ENCODE results near the gene FAM3D.

FAM3D gene

GRCh38 chr3:58607816-58608215 lies 58.8 kb downstream of the FAM3D start:
- H3K9me3 ChIP-seq (ENCODE audit: control insufficient read depth, low read length): no peaks in the 10 kb centered on the region
- DNase-seq: no peak
- H3K27ac ChIP-seq (ENCODE audit: insufficient read depth, low read length, poor library complexity, severe bottlenecking): no peak overlapping the region
- no peaks in the 10 kb centered on the region for H3K36me3 ChIP-seq (ENCODE audit: control insufficient read depth, insufficient read depth, low read length)
- no peaks in the 10 kb centered on the region for H3K4me1 ChIP-seq (ENCODE audit: control insufficient read depth, insufficient read depth, low read length, poor library complexity, severe bottlenecking)
- H3K4me3 ChIP-seq (ENCODE audit: insufficient read depth, low read depth, low read length, poor library complexity, severe bottlenecking): no peak overlapping the region
- H3K27me3 ChIP-seq (replicated peaks; ENCODE audit: control insufficient read depth, insufficient read depth, low read length, poor library complexity, severe bottlenecking): no peaks in the 10 kb centered on the region

- no peaks in the 10 kb centered on the region for H3K4me1 ChIP-seq (ENCODE audit: control insufficient read depth, insufficient read depth, low read length, poor library complexity, severe bottlenecking)
- no peak overlapping the region for H3K4me3 ChIP-seq (ENCODE audit: insufficient read depth, low read depth, low read length, poor library complexity, severe bottlenecking)
- H3K9me3 ChIP-seq (ENCODE audit: control insufficient read depth, low read length): no peaks in the 10 kb centered on the region
- H3K27ac ChIP-seq (ENCODE audit: insufficient read depth, low read length, poor library complexity, severe bottlenecking): no peak overlapping the region
- no peak for DNase-seq
- H3K36me3 ChIP-seq (ENCODE audit: control insufficient read depth, insufficient read depth, low read length): no peaks in the 10 kb centered on the region
- H3K27me3 ChIP-seq (replicated peaks; ENCODE audit: control insufficient read depth, insufficient read depth, low read length, poor library complexity, severe bottlenecking): no peaks in the 10 kb centered on the region
Measured at GRCh38 chr3:58606693-58607092, 59.9 kb downstream of the FAM3D start.

- DNase-seq: no peak
- Histone ChIP-seq H3K27me3 (replicated peaks; ENCODE audit: control insufficient read depth, insufficient read depth, low read length, poor library complexity, severe bottlenecking) (no peaks in the 10 kb centered on the region), H3K27ac (ENCODE audit: insufficient read depth, low read length, poor library complexity, severe bottlenecking) (no peak overlapping the region), H3K9me3 (ENCODE audit: control insufficient read depth, low read length) (no peaks in the 10 kb centered on the region), H3K4me3 (ENCODE audit: insufficient read depth, low read depth, low read length, poor library complexity, severe bottlenecking) (no peak overlapping the region), H3K36me3 (ENCODE audit: control insufficient read depth, insufficient read depth, low read length) (no peaks in the 10 kb centered on the region), H3K4me1 (ENCODE audit: control insufficient read depth, insufficient read depth, low read length, poor library complexity, severe bottlenecking) (no peaks in the 10 kb centered on the region)
Measured at GRCh38 chr3:58604031-58604430, 62.5 kb downstream of the FAM3D start.

DNA sequence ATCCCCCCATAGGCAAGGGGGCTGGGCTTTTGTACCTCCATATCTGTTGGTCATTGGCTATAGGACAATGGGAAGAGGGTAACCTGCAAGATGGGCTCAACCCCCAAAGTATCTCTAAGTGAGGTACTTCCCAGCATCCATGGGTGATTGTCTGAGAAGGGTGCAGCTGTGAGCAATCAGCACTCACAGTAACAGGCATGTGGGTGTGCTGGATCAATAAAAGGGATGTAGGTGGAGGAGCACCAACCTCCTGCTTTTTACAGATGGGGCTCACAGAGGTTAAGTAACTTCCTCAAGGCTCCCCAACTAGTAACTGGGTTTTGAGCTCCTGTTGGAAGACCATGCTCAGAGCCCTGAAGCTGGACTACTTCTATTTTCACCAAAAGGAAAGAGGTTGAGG lies 63.0 kb downstream of the FAM3D start:
- Histone ChIP-seq H3K27ac (ENCODE audit: insufficient read depth, low read length, poor library complexity, severe bottlenecking) (no peak overlapping the region), H3K27me3 (replicated peaks; ENCODE audit: control insufficient read depth, insufficient read depth, low read length, poor library complexity, severe bottlenecking) (no peaks in the 10 kb centered on the region), H3K4me3 (ENCODE audit: insufficient read depth, low read depth, low read length, poor library complexity, severe bottlenecking) (no peak overlapping the region), H3K9me3 (ENCODE audit: control insufficient read depth, low read length) (no peaks in the 10 kb centered on the region), H3K36me3 (ENCODE audit: control insufficient read depth, insufficient read depth, low read length) (no peaks in the 10 kb centered on the region), H3K4me1 (ENCODE audit: control insufficient read depth, insufficient read depth, low read length, poor library complexity, severe bottlenecking) (no peaks in the 10 kb centered on the region)
- no peak for DNase-seq

- H3K27me3 ChIP-seq (replicated peaks; ENCODE audit: control insufficient read depth, insufficient read depth, low read length, poor library complexity, severe bottlenecking): no peaks in the 10 kb centered on the region
- no peak overlapping the region for H3K27ac ChIP-seq (ENCODE audit: insufficient read depth, low read length, poor library complexity, severe bottlenecking)
- DNase-seq: no peak
- H3K4me1 ChIP-seq (ENCODE audit: control insufficient read depth, insufficient read depth, low read length, poor library complexity, severe bottlenecking): no peaks in the 10 kb centered on the region
- no peak overlapping the region for H3K4me3 ChIP-seq (ENCODE audit: insufficient read depth, low read depth, low read length, poor library complexity, severe bottlenecking)
- no peaks in the 10 kb centered on the region for H3K36me3 ChIP-seq (ENCODE audit: control insufficient read depth, insufficient read depth, low read length)
- H3K9me3 ChIP-seq (ENCODE audit: control insufficient read depth, low read length): no peaks in the 10 kb centered on the region
Measured at GRCh38 chr3:58597770-58598310, 68.7 kb downstream of the FAM3D start.

DNA sequence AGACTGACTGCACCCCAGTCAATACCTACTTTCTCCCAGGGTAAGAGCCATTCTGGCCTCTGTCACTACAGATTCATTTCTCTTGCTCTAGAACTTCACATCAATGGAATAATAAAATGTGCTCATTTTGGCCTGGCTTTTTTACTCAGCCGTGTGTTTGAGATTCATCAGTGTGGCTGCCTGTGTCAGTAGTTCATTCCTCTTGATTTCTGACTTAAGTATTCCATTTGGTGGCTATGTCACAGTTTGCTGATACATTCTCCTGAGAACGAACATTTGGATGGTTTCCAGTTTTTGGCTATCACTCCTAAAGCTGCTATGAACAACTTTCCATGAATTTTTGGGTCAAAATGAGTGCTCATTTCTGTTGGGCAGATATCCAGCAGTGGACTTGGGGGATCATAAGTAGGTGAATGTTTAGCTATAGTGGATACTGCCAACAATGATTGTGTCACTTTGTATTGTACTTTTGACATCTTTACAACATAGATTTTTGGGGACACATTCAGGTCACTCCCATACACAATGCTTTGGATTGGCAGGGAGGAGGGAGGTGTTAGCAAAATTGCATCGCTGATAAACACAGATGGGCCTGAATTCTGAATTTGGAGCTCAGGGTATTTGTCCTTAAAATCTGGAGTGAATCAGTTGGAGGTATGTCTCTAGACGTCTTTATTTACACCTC lies 69.6 kb downstream of the FAM3D start:
- H3K9me3 ChIP-seq (ENCODE audit: control insufficient read depth, low read length): no peaks in the 10 kb centered on the region

DNA sequence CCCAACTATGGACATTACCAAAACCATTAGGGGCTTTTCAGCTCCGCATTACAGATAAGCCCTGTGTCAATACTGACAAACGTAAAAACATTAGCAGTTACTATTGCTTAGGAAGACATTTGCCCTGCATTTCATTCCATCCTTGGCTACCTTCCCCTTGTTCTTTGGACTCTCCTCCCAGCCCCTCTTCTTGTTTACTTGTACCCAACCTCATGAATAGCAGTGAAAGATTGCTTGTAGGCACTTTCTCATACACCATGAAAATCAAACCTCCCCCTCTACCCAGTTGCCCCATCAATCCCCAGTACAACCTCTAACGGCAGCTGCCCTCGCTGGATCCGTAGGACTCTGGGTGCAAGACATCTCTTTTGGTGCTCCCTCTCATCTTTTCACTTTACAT lies 72.5 kb downstream of the FAM3D start:
- Histone ChIP-seq H3K4me1 (ENCODE audit: control insufficient read depth, insufficient read depth, low read length, poor library complexity, severe bottlenecking) (no peaks in the 10 kb centered on the region), H3K27ac (ENCODE audit: insufficient read depth, low read length, poor library complexity, severe bottlenecking) (no peak overlapping the region), H3K27me3 (replicated peaks; ENCODE audit: control insufficient read depth, insufficient read depth, low read length, poor library complexity, severe bottlenecking) (no peaks in the 10 kb centered on the region), H3K4me3 (ENCODE audit: insufficient read depth, low read depth, low read length, poor library complexity, severe bottlenecking) (no peak overlapping the region), H3K9me3 (ENCODE audit: control insufficient read depth, low read length) (no peaks in the 10 kb centered on the region), H3K36me3 (ENCODE audit: control insufficient read depth, insufficient read depth, low read length) (no peaks in the 10 kb centered on the region)
- DNase-seq: no peak

More for the DNA sequence above, 69.6 kb downstream of the FAM3D start:
- DNase-seq: no peak
- Histone ChIP-seq H3K36me3 (ENCODE audit: control insufficient read depth, insufficient read depth, low read length) (no peaks in the 10 kb centered on the region), H3K27me3 (replicated peaks; ENCODE audit: control insufficient read depth, insufficient read depth, low read length, poor library complexity, severe bottlenecking) (no peaks in the 10 kb centered on the region), H3K4me3 (ENCODE audit: insufficient read depth, low read depth, low read length, poor library complexity, severe bottlenecking) (no peak overlapping the region), H3K27ac (ENCODE audit: insufficient read depth, low read length, poor library complexity, severe bottlenecking) (no peak overlapping the region), H3K4me1 (ENCODE audit: control insufficient read depth, insufficient read depth, low read length, poor library complexity, severe bottlenecking) (no peaks in the 10 kb centered on the region)

DNA sequence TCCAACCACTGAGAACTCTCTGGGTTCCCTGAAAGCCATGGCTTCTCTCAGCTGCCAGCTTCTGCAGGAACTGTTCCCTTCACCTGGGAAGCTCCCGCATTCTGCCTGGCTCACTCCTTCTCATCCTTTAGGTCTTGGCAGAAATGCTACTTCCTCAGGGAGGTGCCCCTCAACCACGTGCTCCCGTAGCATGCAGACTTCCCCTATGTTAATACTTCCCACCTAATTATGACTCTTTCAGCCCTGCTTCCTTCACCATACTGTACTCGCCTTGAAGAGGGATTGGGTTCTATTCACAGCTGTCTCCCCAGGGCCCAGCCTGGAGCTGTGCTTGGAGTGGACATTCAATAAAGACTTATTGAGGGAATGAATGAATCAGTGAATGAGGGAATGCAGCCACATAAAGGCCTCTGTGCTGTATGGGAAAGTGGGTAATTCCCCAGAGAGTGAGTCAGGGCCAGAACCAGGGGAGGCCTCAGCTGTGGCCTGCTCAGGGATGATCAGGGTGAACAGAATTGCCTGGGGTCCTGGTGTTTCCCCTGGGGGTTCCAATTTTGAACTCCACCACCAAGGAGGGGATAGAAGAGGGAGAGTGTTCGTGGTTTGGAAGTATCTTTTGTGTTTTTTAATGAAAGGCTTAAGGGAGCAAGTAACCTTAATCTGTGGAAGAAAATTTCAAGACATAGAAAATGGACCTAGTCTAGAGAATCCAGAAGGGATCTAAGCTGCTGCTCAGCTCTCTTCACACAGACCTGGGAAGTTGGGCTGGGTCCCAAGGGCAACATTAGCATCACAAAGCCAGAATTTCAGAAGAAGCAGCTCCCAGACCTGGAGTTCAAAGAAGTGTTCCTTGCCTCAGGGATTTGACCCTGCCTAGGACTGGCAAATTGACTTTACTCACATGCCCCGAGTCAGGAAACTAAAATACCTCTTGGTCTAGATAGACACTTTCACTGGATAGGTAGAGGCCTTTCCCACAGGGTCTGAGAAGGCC lies 74.8 kb downstream of the FAM3D start:
- H3K36me3 ChIP-seq (ENCODE audit: control insufficient read depth, insufficient read depth, low read length): no peaks in the 10 kb centered on the region
- H3K4me1 ChIP-seq (ENCODE audit: control insufficient read depth, insufficient read depth, low read length, poor library complexity, severe bottlenecking): no peaks in the 10 kb centered on the region
- H3K4me3 ChIP-seq (ENCODE audit: insufficient read depth, low read depth, low read length, poor library complexity, severe bottlenecking): no peak overlapping the region
- no peak overlapping the region for H3K27ac ChIP-seq (ENCODE audit: insufficient read depth, low read length, poor library complexity, severe bottlenecking)
- H3K27me3 ChIP-seq (replicated peaks; ENCODE audit: control insufficient read depth, insufficient read depth, low read length, poor library complexity, severe bottlenecking): peaks cover 12% of the 10 kb centered on the region
- DNase-seq: no peak
- H3K9me3 ChIP-seq (ENCODE audit: control insufficient read depth, low read length): no peaks in the 10 kb centered on the region

- no peaks in the 10 kb centered on the region for H3K9me3 ChIP-seq (ENCODE audit: control insufficient read depth, low read length)
- no peak overlapping the region for H3K4me3 ChIP-seq (ENCODE audit: insufficient read depth, low read depth, low read length, poor library complexity, severe bottlenecking)
- DNase-seq: no peak
- peaks cover 6% of the 10 kb centered on the region for H3K4me1 ChIP-seq (ENCODE audit: control insufficient read depth, insufficient read depth, low read length, poor library complexity, severe bottlenecking)
- H3K27me3 ChIP-seq (replicated peaks; ENCODE audit: control insufficient read depth, insufficient read depth, low read length, poor library complexity, severe bottlenecking): peaks cover 20% of the 10 kb centered on the region
- no peak overlapping the region for H3K27ac ChIP-seq (ENCODE audit: insufficient read depth, low read length, poor library complexity, severe bottlenecking)
- no peaks in the 10 kb centered on the region for H3K36me3 ChIP-seq (ENCODE audit: control insufficient read depth, insufficient read depth, low read length)
Measured at GRCh38 chr3:58588030-58588614, 78.5 kb downstream of the FAM3D start.

Data from effector memory CD4-positive, alpha-beta T cell (primary cell).